ENCODE data around the gene CCDC47.

The CCDC47 gene

DNA sequence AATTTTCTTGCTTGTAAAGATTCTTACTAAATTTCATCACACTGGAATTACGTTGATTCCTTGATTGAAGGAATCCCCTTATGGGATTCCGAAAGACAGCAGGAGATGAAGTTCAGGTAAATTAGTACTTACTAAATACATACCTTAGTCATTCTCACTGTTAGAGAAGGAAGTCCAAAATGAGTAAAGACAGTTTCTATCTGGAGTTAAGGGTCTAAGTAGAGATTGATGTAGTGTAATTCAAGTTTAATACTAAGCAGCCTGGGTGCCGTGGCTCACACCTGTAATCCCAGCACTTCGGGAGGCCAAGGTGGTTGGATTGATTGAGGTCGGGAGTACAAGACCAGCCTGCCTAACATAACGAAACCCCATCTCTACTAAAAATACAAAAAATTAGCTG, 10.1 kb upstream of the CCDC47 start:
- no peak for DNase-seq (ENCODE audit: low read depth in 2 of 2)

DNA sequence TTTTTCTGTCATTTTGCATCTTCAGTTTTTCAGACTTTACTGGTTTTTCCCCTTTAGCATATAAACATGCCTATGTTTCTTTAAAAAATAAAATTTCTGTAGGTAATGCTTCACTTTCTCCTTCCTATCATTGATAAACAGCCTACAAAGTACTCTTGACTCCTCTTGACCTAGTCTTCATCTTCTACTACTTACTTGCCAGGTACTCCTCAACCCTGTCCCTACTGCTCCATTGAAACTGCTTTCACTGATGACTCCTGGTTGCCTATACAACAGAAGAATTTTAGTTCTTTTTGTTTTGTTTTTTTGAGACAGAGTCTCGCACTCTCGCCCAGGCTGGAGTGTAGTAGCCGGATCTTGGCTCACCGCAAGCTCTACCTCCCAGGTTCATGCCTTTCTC, 7.5 kb upstream of the CCDC47 start:
- no peak for DNase-seq (ENCODE audit: low read depth in 2 of 2)

DNA sequence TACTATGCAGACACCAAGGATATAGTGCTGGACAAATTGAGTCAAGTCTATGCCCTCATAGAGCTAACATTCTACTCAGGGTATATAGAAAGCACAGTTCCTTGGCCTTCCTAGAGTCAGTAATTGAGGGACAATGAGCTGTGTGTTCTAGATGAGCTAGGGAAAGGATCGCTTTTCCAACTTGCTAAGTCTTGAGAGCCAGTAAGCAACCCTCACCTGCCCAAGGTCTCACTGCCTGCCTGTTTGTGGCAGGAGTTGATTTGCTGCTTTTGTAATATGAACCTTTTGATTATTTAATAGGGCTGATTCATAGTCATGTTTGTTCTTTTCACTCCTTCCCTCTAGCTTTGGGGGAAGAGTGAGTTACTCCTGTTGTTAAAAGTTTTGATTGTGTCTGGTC, 7.1 kb upstream of the CCDC47 start:
- DNase-seq (ENCODE audit: low read depth in 2 of 2) = no peak

DNA sequence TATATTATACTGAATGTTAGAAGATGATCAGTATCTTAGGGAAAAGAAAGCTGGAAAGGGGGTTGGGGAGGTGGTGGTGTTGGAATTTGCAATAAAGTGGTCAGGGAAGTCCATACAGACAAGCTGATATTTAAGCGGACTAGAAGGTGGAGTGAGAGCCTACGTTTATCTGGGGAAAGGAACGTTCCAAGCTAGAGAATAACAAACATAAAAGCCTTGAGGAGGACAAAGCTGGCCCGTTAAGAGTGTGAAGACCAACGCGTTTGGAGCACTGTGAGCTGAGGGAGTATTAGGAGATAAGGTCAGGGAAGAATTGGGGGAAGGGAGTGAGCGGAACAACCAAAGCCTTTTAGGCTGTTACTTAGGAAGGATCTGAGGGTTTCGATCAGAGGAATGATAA, 2.0 kb upstream of the CCDC47 start:
- DNase-seq (ENCODE audit: low read depth in 2 of 2) = no peak

DNA sequence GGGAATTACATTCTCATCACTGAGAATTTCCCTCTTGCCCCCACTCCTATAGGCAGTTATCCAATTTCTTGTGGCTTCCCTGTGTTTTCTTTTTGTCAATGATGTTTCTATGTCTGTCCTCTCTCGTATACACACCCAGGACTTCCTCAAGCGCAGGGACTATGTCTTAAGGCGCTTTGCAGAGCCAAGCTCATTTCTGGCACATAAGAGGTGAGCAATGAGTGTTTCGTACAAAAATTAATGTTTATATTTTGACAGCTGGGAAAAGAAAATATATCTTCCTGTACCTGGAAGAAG, 1.5 kb upstream of the CCDC47 start:
- DNase-seq (ENCODE audit: low read depth in 2 of 2) = no peak

DNA sequence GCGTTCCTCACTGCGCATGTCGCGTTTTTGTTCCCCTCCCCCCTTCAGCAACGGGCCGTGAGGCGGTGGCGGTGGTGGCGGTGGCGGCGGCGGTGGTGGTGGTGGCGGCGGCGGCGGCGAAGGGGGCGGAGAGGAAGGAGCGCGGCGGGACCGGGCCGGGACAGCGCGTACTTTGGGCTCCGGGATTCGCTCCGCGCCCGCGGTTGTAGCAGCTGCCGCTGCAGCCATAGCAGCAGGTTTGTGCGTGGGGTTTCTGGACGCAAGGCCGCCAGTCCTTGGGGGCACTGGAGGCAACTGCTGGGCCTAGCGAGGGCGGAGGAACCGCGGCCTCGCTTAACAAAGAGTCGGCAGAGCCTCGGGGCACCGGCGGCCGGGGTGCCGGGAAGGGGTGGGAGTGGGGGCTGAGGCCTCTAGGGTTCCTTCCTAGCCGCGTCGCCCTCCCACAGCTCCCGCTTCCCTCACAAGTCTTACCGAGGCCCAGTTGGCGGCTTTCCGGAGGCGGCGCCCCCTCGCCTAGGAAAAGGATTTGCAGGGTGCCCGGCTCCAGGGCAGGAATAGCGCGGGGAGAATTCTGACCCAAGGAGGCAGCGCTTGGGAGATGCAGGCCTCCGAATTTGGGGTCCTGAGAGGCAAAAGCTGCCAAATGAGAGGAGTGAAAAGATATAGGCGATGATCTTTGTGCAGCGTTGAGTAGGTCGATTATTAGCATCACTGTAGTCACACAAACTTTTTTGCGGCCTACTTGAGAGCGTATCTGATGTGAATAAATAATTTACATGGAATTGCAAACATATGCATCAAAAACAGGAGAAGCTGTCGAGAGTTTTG, 958 bp upstream of the CCDC47 start, which contains the start of gene DDX42:
TSS of gene DDX42 (plus strand) at position 30 of the 828 bp plus-strand sequence. CDS start 12,880 bp downstream, outside the sequence.
- DNase-seq (ENCODE audit: low read depth in 2 of 2) = peak; percentile 16 to 21

DNA sequence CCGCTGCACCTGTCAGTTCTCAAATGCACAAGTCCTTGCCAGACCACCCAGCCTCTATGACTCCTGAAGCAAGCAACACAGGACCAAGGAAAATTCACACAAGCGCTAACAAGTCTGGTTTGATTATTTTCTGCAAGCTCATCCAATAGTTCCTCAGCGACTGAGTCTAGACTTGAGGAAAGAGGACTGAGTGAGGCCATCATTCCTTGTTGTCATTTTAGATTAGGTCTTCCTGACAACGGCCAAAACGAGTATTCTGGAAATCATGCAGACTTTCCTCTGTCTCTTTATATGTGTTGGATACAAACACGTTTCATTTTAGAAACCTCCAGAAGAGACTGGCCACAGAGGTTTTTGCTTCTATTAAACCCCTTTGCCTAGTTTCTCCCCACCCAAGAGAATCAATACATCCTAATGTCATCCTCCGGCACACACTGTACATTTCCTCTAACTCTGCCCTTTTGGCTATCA, 561 bp downstream of the CCDC47 start:
- DNase-seq (ENCODE audit: low read depth in 2 of 2) = no peak

DNA sequence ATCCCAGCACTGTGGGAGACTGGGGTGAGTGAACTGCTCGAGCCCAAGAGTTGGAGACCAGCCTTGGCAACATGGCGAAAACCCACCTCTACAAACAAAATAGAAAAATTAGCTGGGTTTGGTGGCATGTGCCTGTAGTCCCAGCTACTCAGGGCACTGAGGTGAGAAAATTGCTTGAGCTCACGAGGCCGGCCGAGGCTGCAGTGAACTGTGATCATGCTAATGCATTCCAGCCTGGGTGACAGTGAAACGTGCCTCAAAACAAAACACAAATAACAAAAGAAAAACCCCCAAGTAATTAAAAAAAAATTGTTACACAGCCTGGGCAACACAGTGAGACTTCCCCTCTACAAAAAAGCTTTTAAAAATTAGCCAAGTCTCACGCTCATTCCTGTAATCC, 5.0 kb downstream of the CCDC47 start:
- no peak for DNase-seq (ENCODE audit: low read depth in 2 of 2)

DNA sequence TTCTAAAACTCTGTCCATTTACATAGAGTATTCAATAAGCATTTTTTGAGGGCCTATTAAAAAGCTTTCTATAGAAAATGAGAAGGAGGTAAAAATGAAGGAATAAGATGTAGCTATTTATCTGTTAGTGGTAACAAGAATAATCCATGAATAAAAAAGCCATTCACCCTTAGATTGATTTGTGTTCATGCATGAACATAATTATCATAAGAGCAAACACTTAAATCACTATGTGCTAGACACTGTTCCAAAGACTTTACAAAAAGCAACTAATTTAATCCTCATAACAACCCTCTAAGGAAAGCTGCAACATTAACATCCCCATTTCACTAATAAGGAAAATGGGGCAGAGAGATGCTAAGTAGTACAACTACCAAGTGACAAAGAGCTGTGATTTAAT, 6.6 kb downstream of the CCDC47 start:
- DNase-seq (ENCODE audit: low read depth in 2 of 2) = no peak

DNA sequence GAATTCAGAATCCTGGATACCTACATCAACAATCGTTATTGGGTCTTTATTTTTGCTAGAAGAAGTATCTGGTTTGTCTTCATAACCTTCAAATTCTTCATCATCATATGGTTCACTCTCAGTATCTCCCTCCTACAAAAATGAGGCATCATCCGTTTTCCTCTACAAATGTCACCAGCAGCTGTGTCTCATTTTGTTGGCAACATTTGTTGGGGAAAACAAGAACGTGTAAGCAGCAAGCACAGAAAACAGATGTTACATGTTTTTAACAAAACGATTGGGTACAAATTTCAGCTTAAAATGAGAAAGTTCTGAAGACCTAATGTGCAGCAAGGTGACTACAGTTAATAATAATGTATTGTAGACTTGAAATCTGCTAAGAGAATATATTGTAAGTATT, 8.7 kb downstream of the CCDC47 start:
- no peak for DNase-seq (ENCODE audit: low read depth in 2 of 2)

DNA sequence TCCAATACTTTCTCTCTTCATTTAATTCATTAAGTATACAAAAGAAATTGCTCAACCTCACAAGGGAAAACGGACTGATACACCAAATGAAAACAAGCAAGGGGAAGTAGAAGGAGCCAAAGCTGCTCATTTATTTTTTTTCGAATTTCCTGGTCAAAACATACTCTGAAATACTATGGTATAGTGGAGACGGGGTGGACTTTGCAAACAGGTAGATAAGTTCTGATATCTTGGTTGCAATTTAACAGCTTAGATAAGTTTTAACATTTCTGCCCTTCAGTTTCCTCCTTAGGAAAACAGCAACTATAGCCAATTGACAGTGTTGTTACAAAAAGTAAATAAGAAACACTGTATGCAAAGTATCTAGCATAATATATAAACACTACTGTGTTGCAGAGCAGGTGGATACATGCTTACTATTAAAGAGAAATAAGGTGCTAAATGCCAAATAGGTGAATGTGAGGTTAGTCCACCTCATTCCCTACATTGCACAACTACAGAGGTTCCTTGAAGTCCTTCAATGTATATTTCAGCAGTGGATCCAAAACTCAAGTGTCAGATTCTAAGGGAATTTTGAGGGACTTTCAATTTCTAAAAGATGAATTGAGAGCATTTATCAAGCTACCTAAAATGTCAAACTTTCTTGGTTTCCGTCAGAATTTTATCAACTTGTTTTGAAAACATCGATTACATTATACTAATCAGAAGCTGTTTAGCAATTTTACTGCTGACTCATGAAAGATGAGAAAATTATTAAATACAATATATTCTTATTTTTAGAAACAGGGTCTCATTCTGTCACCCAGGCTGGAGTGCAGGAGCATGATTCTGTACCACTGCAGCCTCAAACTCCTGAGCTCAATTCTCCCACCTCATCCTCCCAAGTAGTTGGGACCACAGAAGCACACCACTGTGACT, 11.0 kb downstream of the CCDC47 start:
- DNase-seq (ENCODE audit: low read depth in 2 of 2) = no peak

DNA sequence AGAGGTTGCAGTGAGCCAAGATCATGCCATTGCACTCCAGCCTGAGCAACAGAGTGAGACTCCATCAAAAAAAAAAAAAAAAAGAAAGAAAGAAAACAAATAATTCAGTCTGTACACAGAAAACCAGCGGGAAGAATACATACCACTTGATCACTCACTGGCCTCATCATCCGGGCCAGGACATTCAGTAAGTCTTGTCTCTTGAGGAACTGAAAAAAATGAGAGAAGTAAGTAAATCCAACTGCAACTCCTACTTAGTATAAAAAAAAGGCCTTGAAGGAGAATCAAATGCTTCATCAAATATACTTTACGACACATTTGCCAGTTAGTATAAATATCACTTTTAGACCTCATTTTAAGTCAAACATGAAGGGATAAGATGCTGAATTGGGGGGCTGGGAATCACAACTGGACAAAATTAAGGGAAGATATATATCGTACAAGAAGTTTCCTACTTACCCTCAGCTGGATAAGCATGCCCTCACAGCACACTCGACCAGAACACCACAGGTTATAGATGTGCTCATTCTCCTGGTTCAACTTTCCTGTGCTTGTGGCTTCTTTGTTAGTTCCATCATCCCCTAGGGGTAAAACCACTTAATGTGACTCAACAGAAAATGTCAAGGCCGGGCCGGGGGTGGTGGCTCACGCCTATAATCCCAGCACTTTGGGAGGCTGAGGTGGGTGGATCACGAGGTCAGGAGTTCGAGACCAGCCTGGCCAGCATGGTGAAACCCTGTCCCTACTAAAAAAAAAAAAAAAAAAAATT, 12.4 kb downstream of the CCDC47 start:
- DNase-seq (ENCODE audit: low read depth in 2 of 2) = no peak

DNA sequence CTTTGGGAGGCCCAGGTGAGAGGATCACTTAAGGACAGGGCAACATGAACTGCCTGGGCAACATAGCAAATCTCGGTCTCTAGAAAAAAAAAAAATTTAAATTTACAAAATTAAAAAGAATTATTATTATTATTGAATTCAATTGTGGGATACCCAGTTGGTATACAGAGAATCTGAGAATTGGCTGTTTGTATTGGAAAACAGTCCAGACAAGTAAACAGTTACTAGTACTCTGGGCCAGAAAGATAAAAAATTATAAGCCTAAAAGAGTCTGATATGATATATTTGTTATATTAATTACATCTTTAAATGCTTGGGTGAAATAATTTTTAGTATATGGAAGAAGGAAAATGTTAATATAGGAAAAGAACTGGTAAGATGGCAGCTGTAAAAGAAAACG, 15.0 kb downstream of the CCDC47 start:
- no peak for DNase-seq (ENCODE audit: low read depth in 2 of 2)

DNA sequence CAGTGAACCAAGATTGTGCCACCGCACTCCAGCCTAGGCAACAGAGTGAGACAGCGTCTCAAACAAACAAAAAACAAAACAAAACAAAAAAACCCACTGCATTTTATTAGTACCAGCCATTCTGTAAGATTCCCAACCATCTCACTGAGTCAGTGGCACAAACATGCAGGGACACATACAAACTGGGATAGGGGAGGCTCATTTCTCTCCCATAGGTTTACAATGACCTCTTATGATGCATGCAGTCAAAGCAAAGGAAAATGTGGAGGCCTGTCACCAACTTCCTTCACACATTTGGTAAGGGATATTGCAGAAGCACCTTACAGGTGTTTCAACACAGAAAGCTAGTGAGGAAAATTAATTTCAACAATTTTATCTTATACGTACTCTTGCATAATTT, 19.4 kb downstream of the CCDC47 start:
- DNase-seq (ENCODE audit: low read depth in 2 of 2) = no peak

DNA sequence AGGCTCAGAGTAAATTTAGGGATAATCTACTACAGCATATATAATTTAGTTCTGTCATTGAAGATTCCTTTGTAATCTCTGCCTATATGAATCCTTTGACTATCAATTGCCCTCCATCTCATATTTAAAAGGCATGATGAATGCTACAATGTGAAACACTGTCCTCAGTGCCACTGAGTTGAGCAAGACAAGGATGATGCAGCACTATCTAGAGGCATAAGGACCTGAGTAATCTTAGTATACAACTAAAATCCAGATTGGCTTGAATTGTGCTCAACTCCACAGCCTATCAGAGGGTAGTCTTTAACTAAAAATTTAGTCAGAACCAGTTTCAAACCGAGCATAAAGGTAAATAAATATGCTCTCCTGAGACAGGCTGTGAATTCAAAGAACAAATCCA, 20.2 kb downstream of the CCDC47 start:
- no peak for DNase-seq (ENCODE audit: low read depth in 2 of 2)

DNA sequence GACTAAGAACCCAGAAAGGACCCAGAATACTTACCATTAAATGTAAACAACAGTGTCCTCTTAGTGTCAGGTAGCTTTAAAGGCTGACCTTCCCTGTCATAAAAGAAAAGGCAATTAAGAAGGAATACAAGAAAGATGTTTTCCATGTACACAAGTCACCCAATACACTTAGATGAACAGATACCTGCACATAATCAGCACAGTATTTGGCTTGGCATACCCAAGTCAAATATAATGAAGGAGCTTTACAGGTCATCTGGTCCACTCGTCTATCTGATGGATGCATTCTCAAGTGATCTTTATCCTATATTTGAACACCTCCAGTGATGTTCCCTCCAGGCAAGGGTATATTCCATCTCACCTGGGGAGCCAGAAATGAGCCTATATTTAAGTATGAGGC, 20.7 kb downstream of the CCDC47 start:
- no peak for DNase-seq (ENCODE audit: low read depth in 2 of 2)

DNA sequence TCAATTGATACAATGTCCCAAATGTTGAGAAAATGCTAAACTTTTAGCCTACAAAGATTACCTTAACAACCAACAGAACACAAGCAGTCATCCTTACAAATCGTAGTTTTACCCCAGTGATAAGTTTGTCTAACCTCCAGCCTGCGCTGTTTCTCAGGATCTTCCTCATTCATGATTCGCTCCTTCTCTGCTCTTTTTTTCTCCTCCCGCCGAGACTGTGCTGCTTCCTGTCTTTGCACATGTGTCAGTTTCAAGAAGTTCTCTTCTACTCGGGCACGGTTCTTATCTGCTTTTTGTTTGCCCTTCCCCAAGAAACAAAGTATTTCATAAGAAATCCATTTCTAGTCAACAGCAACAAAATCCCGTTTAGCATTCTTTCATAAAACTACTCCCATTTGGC, 21.6 kb downstream of the CCDC47 start:
- no peak for DNase-seq (ENCODE audit: low read depth in 2 of 2)

DNA sequence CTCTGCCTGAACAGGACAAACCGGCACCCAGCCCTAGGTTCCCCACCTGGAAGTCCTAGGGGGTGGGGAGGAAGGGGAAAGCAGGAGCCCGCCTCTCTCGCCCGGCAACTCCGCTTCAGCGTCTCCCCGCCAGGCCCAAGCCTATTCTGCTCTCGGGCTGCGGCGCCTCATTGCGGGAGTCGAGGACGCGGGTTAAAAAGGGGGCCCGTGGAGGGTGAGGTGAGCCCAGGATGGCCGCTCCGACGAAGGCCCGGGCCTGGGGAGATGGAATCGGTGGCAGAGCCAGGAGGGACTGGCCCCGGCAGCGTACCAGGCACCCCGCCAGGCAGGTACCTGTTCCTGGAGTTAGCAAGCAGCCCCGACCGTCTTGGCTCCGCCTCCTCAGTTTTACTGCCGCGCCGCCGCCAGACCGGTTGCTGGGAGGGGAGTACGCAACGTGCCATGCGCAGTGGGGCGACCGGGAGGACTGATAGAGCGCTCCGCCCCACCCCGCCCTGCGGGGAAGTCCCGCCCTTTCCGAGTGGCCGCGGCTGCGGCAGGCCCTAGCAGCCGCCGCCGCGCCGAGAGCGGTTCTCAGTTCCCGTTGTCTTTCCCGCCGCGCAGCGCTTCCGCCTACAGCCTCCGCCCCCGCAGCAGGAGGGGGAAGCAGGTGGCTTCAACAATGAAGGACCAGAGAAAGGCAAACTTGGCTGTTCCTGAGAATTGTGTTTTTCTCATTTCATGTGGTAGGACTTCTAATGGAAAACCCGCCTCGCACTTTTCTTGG, 31.8 kb downstream of the CCDC47 start, which contains the start of gene STRADA:
TSS of gene STRADA (minus strand) at position 392 of the 766 bp plus-strand sequence. CDS start 13,430 bp downstream, outside the sequence.
- DNase-seq (ENCODE audit: low read depth in 2 of 2) = peak; percentile 86 to 89

DNA sequence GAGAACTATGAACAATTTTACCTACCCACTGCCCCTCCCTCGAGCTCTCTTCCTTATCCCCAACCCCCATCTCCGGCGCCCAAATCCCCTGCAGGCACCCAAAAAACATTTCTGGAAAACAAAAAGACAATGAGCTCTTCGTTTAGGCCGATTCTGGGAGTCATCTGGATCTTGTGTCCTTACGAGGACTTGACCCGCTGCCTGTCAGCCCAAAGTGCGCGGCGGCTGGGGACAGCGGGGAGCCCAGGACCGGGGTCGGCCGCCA, 32.3 kb downstream of the CCDC47 start:
- DNase-seq (ENCODE audit: low read depth in 2 of 2) = no peak

DNA sequence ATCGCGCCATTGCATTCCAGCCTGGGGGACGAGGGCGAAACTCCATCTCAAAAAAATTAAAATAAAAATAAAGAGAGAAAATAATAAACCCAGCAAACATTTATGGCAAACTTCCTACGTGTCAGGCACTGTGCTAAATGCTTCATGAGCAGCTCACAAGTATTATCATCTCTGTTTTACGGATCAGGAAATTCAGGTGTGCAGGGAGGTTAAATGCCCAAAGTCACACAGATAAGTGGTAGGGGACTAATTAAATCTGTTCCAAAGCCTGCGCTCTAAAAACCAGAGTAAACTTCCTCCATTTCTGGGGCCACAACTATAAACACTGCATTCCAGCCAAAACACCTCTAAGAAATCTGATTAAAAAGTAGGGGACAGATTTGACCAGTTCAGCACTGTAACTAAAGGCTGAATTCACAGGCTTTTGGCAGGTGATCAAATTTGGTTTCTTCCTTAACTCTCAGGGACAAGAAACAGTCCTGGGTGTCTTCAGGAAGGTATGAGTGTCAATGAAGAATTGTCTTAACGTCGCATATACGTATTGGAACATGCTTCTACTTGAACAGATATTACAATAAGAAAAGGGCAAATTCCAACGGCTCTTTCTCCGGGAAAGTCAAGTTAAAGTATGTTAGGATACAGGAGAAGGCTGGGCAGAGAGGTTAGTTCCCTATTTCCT, 32.8 kb downstream of the CCDC47 start:
- DNase-seq (ENCODE audit: low read depth in 2 of 2) = no peak

DNA sequence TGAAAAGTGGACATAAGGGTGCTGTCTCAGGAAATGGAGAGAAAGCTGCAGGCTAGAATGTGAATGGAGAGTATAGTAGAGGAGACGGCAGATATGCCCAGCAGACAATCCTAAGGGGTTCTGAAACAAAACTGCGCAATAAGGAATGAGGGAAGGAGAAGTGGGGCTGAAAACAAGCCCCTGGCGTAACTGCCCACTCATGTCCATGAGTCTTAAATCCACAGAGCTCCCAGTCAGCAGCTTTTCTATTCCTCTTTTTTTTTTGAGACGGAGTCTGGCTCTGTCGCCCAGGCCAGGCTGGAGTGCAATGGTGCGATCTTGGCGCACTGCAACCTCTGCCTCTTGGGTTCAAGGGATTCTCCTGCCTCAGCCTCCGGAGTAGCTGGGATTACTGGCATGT, 37.7 kb downstream of the CCDC47 start:
- DNase-seq (ENCODE audit: low read depth in 2 of 2) = no peak

Data from fibroblast of skin of left quadriceps (primary cell).